T-helper 17 cell (primary cell): ENCODE results near the gene DCBLD2. TPM values are rescaled to one million over a fixed set of nuclear protein-coding genes. Genes with fewer than 3 reads are reported as not detected.
"Not testable (repeated sequence)": the region's sequence is repeated elsewhere in the genome, so short reads cannot be mapped to it uniquely, and the experiment has no call there.

Source experiments
- ATAC-seq: fragments of 150-1000 bp; cut with Tn5 transposase; 2 replicates; pipeline ENCODE4 v1.10.0; 2021; ENCODE audit warnings: mild to moderate bottlenecking, moderate library complexity
- DNase-seq, 3 donors: peaks; one replicate each; pipeline versions ENCODE4 v3.0.0 to v3.0.0-alpha.2; 2020 to 2021
- H3K9me3 ChIP-seq: one replicate; pipeline ENCODE4 v1.7.0; 2013; ENCODE audit warnings: low read length, mild to moderate bottlenecking; ENCODE audit not compliant: control insufficient read depth, poor library complexity, severe bottlenecking
- H3K27ac Mint-ChIP-seq: one replicate; pipeline ENCODE4 v1.8.0; 2022; ENCODE audit warnings: mild to moderate bottlenecking, moderate library complexity, mixed read lengths
- H3K27me3 Mint-ChIP-seq: one replicate; pipeline ENCODE4 v1.8.0; 2022; ENCODE audit warnings: mixed read lengths
- H3K36me3 Mint-ChIP-seq: one replicate; pipeline ENCODE4 v1.8.0; 2022; ENCODE audit warnings: low read depth, mixed read lengths
- H3K4me1 Mint-ChIP-seq: one replicate; pipeline ENCODE4 v1.8.0; 2022; ENCODE audit warnings: mild to moderate bottlenecking, mixed read lengths
- H3K4me3 Mint-ChIP-seq: one replicate; pipeline ENCODE4 v1.8.0; 2022; ENCODE audit warnings: mild to moderate bottlenecking, moderate library complexity, mixed read lengths
- total RNA-seq, 4 donors: library from RNA in 2 of 4; stranded (reverse) in 2 of 4; gene quantifications; one replicate each; pipeline ENCODE4 v1.2.3 and lab custom pipeline; 2022 to 2026

DCBLD2 gene
- total RNA-seq, 2 donors from 2014 or later = 0.37 to 2.0 TPM

DNA sequence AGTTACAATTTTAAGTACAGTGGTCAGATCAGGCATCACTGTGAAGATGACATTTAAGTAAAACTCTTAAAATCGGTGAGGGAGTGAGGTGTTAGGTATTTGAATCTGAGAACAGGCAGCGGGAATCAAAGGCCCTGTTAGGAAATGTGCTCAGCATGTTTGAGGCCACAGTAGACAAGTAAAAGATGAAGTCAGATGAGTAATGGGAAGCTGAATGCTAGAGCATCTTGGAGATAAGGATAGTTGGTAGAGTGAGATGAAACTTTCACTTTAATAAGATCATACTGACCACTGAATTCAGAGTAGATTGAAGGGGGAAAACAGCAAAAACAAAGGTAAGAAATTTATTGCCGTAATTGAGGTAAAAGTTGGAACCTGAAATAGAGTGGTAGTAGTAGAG lies 61.6 kb downstream of the DCBLD2 start:
- Mint-ChIP-seq H3K4me1 (peaks cover 3% of the 10 kb centered on the region), H3K4me3 (no peak overlapping the region)

DNA sequence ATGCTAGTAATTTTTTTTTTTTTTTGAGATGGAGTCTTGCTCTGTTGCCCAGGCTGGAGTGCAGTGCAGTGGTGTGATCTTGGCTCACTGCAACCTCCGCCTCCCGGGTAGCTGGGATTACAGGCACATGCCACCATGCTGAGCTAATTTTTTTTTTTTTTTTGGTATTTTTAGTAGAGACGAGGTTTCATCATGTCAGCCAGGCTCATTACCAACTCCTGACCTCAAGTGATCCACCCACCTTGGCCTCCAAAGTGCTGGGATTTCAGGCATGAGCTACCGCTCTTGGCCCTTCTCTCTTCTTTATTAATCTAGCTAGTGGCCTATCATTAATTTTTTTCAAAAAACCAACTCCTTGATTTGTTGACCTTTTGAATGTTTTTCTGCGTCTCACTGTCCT lies 70.4 kb downstream of the DCBLD2 start:
- H3K4me3 Mint-ChIP-seq, H3K9me3 ChIP-seq, ATAC-seq, H3K36me3 Mint-ChIP-seq, H3K27me3 Mint-ChIP-seq, H3K4me1 Mint-ChIP-seq, DNase-seq, H3K27ac Mint-ChIP-seq: not testable (repeated sequence)

More for the DNA sequence above, 61.6 kb downstream of the DCBLD2 start:
- no peaks in the 10 kb centered on the region for H3K9me3 ChIP-seq
- Mint-ChIP-seq H3K36me3 (no peaks in the 10 kb centered on the region), H3K27ac (no peak overlapping the region), H3K27me3 (peaks cover 4% of the 10 kb centered on the region)
- DNase-seq = no peak
- no peak for ATAC-seq

DNA sequence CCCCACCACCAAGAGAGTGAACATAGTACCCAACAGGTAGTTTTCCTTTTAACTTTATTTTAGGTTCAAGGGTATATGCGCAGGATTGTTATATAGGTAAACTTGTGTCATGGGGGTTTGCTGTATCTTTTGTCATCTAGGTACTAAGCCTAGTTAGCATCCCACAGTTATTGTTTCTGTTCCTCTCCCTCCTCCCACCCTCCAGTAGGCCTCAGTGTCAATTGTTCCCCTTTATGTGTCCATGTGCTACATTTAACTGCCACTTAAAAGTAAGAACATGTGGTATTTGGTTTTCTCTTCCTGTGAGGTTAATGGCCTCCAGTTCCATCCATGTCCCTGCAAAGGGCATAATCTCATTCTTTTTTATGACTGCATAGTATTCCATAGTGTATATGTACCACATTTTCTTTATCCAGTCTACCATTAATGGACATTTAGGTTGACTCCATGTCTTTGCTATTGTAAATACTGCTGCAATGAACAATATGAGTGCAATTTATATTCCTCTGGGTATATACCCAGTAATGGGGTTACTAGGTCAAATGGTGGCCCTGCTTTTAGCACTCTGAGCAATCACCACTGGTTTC lies 72.2 kb downstream of the DCBLD2 start:
- DNase-seq (no peak), ATAC-seq (no peak)
- no peaks in the 10 kb centered on the region for H3K36me3 Mint-ChIP-seq
- no peaks in the 10 kb centered on the region for H3K27me3 Mint-ChIP-seq
- no peaks in the 10 kb centered on the region for H3K4me1 Mint-ChIP-seq
- no peaks in the 10 kb centered on the region for H3K9me3 ChIP-seq
- no peak overlapping the region for H3K27ac Mint-ChIP-seq
- no peak overlapping the region for H3K4me3 Mint-ChIP-seq

DNA sequence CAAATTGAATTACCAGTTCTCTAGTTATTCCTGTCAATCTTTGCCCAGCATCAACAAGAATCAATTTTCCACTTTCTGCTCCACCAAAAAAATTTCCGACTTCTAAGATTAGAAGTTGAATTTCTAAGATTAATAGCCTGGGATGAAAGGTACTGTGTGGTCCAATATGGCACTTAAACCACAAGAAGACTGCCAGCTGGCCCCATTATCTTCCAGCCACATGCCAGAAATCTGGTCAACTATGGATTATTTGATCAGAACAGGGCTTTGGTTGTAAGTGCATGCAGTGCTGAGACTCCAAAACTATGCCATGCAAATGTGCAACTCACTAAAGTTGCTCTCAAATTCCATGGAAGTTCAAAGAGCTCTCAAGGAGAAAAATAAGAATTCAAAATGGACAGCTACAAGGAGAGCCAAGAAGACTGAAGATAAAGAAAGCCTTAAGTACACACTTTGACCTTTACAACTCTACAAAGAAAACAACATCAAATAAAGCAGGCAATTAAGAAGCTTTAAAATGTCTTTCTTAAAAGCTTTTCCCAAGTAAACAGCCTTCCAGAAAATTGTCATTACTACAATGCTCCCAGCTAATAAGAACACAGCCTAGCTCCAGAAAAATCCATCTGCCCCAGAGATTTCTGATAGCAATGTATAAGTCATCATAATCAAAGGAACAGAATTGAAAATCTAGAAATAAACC lies 74.1 kb downstream of the DCBLD2 start:
- DNase-seq (no peak), ATAC-seq (no peak)
- Mint-ChIP-seq H3K36me3 (no peaks in the 10 kb centered on the region), H3K4me1 (no peaks in the 10 kb centered on the region), H3K4me3 (no peak overlapping the region), H3K27me3 (no peaks in the 10 kb centered on the region), H3K27ac (no peak overlapping the region)
- no peaks in the 10 kb centered on the region for H3K9me3 ChIP-seq

DNA sequence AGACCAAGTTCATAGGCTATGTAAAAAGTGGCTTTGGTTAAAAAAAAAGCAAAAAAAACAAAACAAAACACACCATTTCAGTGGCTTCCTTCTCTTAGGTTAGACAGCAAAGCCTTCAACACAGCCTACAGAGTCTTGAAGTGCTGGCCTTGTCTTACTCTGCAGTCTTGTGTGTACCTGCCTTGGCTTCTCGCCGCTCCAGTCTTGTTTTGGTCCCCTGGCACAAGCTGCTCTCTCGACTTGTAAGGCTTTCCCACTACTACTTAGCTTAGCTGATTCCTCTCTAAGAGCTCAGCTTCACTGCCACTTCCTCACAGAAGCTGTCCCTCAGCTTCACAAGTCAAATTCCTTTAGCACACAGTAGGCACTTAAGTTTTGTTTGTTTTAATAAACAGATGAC lies 75.4 kb downstream of the DCBLD2 start:
- Mint-ChIP-seq H3K36me3 (no peaks in the 10 kb centered on the region), H3K4me3 (no peak overlapping the region)

DNA sequence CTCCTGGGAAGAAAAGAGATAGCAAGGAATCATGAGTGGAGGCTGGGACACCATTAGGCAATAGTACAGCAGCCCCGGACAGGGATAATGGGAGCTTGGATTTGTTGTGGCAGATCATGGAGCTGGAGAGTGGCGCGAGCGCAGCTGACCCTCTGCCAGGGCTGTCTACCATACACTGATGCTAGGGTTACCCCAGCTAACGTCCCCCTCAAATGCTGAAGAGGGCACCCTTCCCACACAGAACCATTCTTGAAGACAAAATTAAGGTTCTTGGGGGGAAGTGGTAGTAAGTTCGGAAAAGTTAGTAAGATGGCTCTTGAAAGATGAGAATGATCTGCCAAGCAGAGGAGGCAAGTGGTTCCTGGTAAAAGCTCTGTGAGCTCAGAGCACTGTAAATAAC lies 77.2 kb downstream of the DCBLD2 start:
- Mint-ChIP-seq H3K27ac (no peak overlapping the region), H3K36me3 (no peaks in the 10 kb centered on the region)
- ATAC-seq = no peak

More for the DNA sequence above, 75.4 kb downstream of the DCBLD2 start:
- H3K9me3 ChIP-seq = no peaks in the 10 kb centered on the region
- H3K27me3 Mint-ChIP-seq = no peaks in the 10 kb centered on the region
- DNase-seq = no peak
- no peak for ATAC-seq
- no peaks in the 10 kb centered on the region for H3K4me1 Mint-ChIP-seq
- no peak overlapping the region for H3K27ac Mint-ChIP-seq

DNA sequence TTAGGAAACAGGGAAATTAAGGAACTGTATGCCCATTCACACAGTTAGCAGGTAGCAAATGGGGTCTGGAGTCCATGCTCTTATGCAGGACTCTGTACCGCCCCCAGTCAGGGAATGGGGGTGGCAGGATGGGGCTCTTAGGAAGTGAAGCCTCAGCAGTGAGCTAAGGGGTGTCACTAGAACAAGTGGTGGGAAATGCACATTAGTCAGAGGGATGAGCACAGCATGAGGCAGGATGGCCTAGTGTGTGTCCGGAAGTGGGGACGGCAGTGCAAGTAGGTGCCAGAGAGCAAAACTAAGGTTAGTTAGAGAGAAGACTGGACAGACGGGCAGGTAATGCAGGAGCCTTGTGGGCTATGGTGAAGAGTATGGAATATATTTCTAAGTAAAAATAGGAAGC lies 77.7 kb downstream of the DCBLD2 start:
- H3K27me3 Mint-ChIP-seq = no peaks in the 10 kb centered on the region
- no peak for DNase-seq
- no peaks in the 10 kb centered on the region for H3K9me3 ChIP-seq
- H3K36me3 Mint-ChIP-seq = no peaks in the 10 kb centered on the region
- H3K4me1 Mint-ChIP-seq = no peaks in the 10 kb centered on the region
- H3K4me3 Mint-ChIP-seq = no peak overlapping the region
- ATAC-seq = no peak
- H3K27ac Mint-ChIP-seq = no peak overlapping the region

More for the DNA sequence above, 77.2 kb downstream of the DCBLD2 start:
- no peaks in the 10 kb centered on the region for H3K27me3 Mint-ChIP-seq
- no peak overlapping the region for H3K4me3 Mint-ChIP-seq
- no peak for DNase-seq
- H3K4me1 Mint-ChIP-seq = no peaks in the 10 kb centered on the region
- H3K9me3 ChIP-seq = no peaks in the 10 kb centered on the region

DNA sequence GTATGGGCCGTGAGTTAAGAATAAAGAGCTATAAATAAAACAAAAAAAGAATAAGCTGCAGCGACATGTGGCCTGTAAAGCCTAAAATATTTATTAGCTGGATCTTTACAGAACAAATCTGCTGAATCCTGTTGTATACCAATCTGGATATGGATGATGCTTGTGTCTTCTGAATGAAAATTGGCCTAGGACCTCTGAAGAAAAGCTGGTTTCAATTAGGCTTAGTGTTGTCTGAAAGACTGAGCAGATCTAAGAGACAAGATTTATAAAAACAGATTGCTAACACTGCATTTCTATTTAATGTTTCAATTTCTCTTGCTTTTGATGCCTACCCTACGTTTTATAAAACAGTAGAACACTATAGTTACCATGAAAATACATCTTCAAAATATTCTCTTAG lies 80.4 kb downstream of the DCBLD2 start:
- H3K27me3 Mint-ChIP-seq = no peaks in the 10 kb centered on the region
- DNase-seq = no peak
- no peak for ATAC-seq
- no peak overlapping the region for H3K4me3 Mint-ChIP-seq
- H3K4me1 Mint-ChIP-seq = no peaks in the 10 kb centered on the region
- H3K27ac Mint-ChIP-seq = no peak overlapping the region
- H3K9me3 ChIP-seq = no peaks in the 10 kb centered on the region
- H3K36me3 Mint-ChIP-seq = no peaks in the 10 kb centered on the region

DNA sequence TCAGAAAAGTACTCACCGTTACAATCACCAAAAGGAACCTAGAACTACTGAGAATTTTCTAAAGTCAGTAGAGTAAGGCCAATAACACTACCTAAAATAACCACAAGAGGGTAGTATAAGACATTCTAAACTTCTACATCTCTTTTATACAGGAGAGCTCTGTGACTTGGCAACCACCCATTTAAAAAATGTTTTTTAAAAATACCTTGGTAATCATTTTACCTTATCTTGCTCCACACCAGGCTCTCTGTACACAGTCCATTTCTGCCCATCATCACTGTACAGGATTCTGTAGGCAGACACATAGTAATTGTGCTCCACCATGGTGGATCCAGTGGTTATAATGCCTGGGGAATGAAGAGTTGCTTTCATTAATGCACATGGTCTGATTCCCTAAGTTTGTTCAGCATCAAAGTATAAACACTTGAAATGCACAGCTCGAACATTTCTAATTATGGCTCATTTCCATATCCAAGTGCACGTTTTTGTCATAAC lies 83.9 kb downstream of the DCBLD2 start:
- Mint-ChIP-seq H3K27ac (no peak overlapping the region), H3K4me3 (no peak overlapping the region), H3K36me3 (peaks cover 3% of the 10 kb centered on the region), H3K4me1 (peaks cover 2% of the 10 kb centered on the region), H3K27me3 (peaks cover 4% of the 10 kb centered on the region)
- peak; percentile 79 for ATAC-seq
- no peaks in the 10 kb centered on the region for H3K9me3 ChIP-seq
- no peak for DNase-seq

DNA sequence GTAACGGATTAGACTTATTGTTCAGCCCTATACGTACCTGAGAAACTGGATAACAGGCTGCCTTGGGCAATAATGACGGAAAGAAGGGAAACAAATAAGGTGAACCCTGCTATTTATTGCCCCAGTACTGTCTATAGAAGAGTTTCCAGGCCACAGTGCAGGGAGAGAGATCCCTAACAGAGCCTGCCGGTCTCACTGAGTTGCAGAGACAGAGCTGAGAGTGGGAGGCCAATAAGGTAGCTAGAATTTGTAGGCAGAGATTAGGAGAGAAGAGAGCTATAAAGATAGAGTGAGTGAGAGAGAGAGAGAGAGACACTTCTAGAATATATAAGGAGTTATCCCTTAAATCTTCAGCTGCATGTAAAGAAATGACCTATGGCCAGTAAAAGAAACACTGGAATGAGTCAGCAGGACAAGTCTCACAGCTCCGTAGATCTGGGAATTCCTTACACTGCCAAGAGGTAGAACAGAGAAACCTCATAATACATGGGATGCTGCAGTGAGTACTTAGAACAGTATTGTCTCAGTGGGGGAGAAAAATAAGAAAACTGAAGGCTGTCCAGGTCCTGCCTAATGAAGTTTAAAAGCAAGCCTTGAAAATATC lies 86.6 kb downstream of the DCBLD2 start:
- DNase-seq (no peak), ATAC-seq (no peak)
- Mint-ChIP-seq H3K4me1 (peaks cover 2% of the 10 kb centered on the region), H3K27me3 (peaks cover 4% of the 10 kb centered on the region), H3K4me3 (no peak overlapping the region), H3K36me3 (peaks cover 3% of the 10 kb centered on the region), H3K27ac (no peak overlapping the region)
- no peaks in the 10 kb centered on the region for H3K9me3 ChIP-seq

DNA sequence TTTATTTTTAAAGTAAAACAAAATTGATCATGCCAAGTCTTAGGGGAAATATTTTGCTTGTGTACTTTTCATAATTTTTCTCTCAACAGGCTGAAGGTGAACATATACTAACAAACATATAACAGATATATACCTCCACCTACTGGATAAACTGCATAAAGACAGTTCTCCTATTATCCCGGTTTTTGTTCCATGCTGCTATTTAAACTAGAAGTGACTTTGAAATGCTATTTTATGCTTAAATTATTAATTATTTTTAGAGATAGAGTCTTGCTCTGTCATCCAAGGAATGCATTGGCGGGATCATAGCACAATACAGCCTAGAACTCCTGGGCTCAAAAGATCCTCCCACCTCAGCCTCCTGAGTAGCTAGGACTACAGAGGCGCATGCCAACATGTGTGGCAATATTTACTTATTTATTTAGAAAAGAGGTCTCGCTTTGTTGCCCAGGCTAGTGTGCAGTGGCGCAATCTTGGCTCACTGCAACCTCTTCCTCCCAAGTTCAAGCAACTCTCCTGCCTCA lies 88.6 kb downstream of the DCBLD2 start:
- Mint-ChIP-seq H3K4me1 (peaks cover 4% of the 10 kb centered on the region), H3K27me3 (peaks cover 10% of the 10 kb centered on the region), H3K27ac (no peak overlapping the region), H3K4me3 (no peak overlapping the region), H3K36me3 (peaks cover 3% of the 10 kb centered on the region)
- no peak for DNase-seq
- H3K9me3 ChIP-seq = no peaks in the 10 kb centered on the region
- ATAC-seq = no peak

DNA sequence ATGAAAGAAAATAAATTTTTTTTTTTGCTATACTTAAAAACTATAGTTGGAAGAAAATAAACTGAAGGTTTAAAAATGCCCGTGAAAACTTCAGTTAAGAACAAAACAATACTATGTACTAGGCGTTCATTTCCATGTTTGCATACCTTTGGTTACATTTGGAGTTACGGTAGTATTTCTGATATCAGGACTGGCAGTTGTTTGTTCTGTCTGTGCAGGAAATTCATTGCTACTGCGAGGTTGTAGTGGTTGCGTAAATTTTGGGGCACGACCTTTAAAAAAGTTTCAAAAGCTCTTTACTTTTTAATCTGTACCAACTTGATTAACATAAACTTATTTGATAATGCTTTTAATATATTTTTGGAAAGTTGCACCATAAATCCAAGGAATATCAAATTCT lies 90.4 kb downstream of the DCBLD2 start:
- ATAC-seq (no peak), DNase-seq (no peak)
- peaks cover 4% of the 10 kb centered on the region for H3K4me1 Mint-ChIP-seq
- peaks cover 8% of the 10 kb centered on the region for H3K36me3 Mint-ChIP-seq
- H3K27me3 Mint-ChIP-seq = peaks cover 10% of the 10 kb centered on the region
- H3K9me3 ChIP-seq = no peaks in the 10 kb centered on the region
- no peak overlapping the region for H3K27ac Mint-ChIP-seq
- no peak overlapping the region for H3K4me3 Mint-ChIP-seq

DNA sequence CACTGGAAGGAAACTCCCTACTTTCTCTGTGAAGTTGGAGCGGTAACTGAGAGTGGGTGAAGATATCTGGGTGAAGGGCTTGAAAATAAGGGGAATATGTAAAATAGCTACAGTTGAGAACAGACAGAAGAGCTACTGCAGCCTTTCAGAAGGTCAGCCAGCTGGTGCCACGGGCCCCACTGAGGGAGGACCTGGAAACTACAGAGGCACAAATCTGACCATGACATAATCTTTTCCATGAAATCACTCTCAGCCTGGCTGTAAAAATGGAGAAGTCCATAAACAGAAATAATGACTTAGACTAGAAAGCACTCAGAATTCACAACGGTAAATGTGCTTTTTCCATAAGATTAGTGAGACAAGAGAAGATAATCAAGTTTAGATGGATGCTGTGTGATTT lies 91.9 kb downstream of the DCBLD2 start:
- H3K9me3 ChIP-seq = no peaks in the 10 kb centered on the region
- Mint-ChIP-seq H3K27me3 (peaks cover 6% of the 10 kb centered on the region), H3K36me3 (peaks cover 7% of the 10 kb centered on the region), H3K27ac (no peak overlapping the region), H3K4me3 (no peak overlapping the region), H3K4me1 (peaks cover 2% of the 10 kb centered on the region)
- no peak for ATAC-seq
- no peak for DNase-seq
